ENCODE results near the gene UPF3B.
"Not testable (repeated sequence)": the region's sequence is repeated elsewhere in the genome, so short reads cannot be mapped to it uniquely, and the experiment has no call there.

The UPF3B gene, protein sequence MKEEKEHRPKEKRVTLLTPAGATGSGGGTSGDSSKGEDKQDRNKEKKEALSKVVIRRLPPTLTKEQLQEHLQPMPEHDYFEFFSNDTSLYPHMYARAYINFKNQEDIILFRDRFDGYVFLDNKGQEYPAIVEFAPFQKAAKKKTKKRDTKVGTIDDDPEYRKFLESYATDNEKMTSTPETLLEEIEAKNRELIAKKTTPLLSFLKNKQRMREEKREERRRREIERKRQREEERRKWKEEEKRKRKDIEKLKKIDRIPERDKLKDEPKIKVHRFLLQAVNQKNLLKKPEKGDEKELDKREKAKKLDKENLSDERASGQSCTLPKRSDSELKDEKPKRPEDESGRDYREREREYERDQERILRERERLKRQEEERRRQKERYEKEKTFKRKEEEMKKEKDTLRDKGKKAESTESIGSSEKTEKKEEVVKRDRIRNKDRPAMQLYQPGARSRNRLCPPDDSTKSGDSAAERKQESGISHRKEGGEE

DNA sequence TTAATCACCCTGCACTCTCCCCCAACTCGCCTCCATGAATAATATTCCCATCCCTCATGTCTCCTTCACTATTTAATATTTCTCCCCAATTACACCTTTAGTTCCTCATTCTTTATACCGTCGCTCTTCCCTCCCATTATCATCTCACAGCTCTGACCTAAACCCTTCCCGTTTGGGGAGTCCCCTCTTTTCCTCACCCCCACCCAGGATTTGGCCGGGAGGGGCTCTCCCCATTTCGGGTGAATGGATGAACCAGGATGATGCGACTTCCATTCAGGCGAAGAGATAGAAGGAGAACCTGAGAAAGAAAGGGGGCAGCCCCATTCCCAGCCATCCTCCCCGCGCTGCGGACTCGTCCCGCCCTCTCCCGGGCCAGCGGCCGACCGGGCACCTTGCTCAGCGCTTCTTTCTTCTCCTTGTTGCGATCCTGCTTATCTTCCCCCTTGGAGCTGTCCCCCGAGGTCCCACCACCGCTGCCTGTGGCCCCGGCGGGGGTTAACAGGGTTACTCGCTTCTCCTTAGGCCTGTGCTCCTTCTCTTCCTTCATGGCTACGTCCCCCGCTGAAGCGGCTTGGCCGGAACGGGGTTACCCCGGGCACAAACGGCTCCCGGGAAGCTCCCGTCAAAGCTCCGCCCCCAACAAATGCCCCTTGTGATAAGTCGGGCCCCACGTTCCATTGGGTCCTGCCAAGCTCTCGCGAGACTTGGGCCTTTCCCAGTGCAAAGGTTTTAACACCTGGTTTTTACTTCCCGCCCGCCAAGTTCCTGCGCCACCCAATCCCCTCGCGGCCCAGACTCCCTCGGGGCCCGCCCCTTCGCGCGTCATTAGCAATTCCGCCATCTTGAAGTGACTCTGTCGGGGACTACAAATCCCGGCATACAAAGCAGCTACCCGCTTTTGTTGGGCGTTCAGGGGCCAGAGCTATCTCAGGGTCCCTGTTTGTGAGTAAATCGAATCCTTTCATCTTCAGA is at the start of gene UPF3B:
UPF3B (minus strand) TSS at position 582 of the 972 bp plus-strand sequence; CDS start at position 547, 35 bp downstream.
- peak; percentile 84 to 86 for DNase-seq (ENCODE audit: low read depth in 2 of 2)

DNA sequence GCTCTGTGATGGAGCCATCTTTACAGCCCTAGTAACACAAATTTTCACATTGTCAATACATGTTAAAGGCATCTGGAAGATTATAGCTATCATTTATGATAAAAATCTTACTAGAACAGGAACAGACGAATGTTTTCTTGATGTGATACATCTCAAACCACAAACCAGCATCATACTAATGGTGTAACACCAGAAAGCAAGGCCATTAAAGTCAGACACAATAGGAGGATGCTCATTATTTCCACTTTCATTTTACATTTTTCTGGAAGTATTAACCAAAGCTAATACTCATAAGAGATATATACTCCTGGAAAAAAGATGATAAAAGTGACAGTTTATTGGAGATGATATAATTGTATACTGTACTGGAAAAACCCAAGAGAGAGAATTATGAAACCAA is 48.2 kb upstream of the UPF3B start:
- no peak for DNase-seq (ENCODE audit: low read depth in 2 of 2)

DNA sequence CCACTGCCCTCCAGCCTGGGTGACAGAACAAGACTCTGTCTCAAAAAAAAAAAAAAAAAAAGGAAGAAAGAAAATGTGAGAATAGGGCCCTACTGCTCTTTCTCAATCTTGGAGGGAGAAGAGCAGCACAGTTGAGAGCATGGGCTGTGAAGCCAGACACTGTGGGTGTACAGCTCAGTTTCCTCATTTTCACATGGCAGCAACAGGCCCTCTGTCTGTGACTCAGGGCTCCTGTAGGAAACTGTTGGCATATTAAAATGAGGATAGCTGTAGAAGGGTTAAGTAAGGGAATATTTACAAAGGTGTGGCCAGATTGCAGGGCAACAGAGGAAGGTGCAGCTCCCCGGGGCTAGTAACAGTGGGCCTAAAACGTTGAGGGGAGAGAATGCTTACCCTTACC is 46.4 kb upstream of the UPF3B start:
- DNase-seq (ENCODE audit: low read depth in 2 of 2), result no peak

DNA sequence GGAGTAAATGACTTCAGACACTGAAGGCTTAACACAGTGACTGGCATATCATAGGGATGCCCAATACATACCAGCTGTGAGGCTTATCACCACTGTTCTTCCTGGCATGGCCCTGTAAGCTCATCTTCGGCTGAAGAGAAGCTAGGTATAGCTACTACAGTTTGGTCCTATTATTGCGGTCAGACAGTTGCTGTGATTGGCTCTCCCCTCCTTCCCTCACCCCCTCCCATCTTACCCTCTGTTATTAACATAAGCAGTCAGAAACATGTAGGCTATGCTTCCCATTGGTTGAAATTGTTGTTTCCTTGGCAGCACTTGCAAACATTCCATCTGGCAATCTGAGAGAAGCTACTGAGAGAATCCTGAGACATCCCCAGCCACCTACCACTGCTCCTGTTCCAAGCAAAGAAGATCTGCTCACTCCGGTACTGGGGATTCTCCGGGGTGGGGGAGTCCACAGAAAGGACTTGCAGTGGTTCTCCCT is 43.1 kb upstream of the UPF3B start, which contains the start of gene AKAP14:
AKAP14 (plus strand) TSS at position 51 of the 484 bp plus-strand sequence. CDS start 7,331 bp downstream, outside the sequence.
- no peak for DNase-seq (ENCODE audit: low read depth in 2 of 2)

DNA sequence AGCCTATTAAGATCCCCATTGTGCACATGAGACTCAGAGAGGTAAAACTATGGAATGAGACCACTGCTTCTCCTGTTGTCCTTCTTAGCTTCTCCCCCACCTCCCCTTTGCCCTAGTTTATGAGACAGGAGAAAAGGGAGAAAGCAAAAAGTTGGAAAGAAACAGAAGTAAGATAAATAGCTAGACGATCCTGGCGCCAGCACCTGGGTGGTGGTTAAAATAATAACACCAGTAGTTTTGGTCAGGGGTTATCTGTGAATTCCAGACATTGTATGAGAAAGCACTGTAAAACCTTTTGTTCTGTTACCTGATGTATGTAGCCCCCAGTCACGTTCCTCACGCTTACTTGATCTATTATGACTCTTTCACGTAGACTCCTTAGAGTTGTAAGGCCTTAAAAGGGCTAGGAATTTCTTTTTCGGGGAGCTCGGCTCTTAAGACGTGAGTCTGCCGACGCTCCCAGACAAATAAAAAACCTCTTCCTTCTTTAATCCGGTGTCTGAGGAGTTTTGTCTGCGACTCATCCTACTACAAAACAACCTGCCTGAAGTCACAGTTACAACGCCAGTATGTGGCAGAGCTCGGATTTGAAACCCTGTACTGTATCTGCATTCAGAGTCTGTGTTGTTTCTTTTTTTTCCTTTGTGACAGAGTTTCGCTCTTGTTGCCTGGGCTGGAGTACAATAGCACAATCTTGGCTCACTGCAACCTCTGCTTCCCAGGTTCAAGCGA is 39.4 kb upstream of the UPF3B start:
- DNase-seq (ENCODE audit: low read depth in 2 of 2), result not testable (repeated sequence)

DNA sequence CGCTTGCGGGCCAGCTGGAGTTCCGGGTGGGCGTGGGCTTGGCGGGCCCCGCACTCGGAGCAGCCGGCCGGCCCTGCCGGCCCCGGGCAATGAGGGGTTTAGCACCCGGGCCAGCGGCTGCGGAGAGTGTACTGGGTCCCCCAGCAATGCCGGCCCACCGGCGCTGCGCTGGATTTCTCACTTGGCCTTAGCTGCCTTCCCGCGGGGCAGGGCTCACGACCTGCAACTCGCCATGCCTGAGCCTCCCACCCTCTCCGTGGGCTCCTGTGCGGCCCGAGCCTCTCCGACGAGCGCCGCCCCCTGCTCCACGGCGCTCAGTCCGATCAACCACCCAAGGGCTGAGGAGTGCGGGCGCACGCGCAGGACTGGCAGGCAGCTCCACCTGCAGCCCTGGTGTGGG is 37.9 kb upstream of the UPF3B start:
- not testable (repeated sequence) for DNase-seq (ENCODE audit: low read depth in 2 of 2)

DNA sequence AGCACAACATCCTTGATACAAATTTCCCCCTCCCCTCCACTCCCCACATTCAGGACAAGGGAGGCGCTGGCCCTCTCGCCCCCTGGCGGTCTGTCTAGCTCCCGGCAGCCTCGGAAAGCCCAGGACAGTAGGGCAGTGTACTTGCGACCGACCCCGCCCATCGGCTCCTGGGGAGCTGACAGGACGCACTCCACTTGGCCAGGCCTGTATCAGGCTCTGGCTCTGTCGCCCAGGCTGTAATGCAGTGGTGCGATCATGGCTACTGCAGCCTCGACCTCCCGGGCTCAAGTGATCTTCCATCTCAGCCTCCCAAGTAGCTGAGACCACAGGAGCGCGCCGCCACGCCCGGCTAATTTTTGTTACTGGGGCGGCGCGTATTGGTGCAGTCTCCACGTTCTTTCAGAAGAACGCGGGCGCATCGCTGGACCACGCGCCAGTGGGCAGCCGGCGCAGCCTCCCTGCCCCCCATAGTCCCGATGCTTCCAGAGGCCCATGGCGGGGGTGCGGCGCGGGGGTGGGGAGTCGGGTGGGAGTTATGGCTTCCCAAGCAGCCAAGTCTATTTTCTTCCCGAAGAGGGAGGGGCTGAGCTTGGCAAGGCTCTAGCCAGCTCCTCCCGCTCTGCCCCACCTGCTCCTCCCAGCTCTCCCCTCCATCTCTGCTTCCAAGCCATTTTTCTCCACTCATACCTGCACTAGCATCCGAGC is 35.1 kb upstream of the UPF3B start:
- DNase-seq (ENCODE audit: low read depth in 2 of 2), result peak in 1 of 2 donors; percentile 20

DNA sequence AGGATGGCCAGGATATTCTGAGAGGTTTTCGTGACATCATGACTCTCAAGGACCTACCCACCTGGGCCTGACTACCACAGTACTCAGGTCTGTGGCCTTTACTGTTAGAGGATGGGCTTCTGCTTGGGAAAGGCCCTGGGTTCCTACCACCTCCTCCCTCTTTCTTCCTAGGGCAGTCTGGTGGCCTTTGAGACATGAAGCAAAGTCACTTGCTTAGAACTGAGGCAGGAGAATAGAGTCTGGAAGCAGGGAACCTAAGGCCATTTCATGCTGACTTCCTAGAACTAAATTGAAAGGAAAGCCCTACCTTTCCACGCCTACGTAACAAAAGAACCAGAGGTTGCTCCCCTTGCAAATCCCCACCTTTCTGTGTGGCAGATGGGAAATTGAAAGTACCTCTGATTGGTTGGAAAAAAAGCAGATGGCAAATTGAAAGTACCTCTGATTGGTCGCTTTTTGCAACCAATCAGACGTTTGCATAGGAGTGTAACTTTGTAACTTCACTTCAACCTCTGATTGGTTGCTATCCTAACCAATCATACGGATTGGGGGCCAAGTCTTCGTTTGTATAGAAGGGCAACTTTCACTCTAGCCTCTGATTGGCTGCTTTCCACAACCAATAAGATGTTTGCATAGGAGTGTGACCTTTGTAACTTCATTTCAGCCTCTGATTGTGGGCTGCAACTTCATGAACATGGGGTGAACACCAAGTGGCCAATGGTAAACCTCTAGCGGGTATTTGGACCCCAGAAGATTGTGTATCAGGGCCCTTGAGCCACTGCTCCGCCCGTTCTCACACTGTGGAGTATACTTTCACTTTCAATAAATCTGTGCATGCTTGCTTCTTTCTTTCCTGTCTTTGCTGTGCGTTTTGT is 33.0 kb upstream of the UPF3B start:
- DNase-seq (ENCODE audit: low read depth in 2 of 2), result no peak

DNA sequence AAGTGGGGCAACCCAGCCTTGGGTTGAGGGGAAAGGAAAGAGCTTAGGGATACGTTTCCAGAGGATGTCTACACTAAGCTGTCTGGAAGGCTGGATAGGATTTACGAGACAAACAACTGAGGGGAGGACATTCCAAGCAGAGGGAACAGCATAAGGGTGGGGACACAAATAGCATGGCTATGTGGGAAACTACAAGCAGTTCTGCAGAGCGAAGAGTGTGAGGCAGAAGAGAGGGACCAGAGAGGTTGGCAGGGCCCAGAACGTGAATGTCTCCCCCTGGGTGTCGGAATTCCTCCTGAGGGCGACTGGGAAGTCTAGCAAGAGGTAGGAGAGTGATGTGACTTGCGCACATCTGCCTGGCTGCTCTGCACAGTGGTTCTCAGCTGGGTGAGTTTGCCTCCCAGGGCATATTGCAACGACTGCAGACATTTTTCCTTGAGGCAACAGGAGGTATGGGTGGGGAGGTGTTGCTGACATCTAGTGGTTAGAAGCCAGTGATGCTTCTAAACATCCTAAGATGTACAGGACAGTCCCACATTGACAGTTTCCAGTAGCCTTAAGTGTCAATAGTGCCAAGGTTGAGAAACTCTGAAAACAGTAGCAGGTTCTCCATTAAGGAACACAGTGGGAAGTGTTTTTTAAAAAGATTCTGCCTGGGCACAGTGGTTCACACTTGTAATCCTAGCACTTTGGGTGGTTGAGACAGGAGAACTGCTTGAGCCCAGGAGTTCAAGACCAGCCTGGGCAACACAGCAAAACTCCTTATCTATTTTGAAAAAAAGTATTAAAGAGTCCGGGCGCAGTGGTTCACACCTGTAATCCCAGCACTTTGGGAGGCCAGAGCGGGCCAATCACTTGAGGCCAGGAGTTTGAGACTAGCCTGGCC is 28.0 kb upstream of the UPF3B start:
- no peak for DNase-seq (ENCODE audit: low read depth in 2 of 2)

DNA sequence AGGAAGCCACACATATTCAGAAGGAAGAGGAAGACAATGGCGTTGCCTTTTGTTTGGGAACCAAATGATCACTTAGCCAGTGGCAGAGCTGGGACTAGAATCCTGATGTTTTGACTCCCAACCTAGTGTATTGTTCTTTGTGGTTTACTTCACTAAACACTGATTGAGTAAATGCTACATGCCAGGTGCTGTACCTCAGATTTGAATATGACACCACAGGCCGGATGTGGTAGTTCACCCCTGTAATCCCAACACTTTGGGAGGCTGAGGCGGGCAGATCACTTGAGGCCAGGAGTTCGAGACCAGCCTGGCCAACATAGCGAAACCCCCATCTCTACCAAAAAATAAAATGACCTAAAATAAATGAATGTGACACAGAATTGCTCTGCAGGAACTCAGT is 27.3 kb upstream of the UPF3B start:
- DNase-seq (ENCODE audit: low read depth in 2 of 2), result no peak

DNA sequence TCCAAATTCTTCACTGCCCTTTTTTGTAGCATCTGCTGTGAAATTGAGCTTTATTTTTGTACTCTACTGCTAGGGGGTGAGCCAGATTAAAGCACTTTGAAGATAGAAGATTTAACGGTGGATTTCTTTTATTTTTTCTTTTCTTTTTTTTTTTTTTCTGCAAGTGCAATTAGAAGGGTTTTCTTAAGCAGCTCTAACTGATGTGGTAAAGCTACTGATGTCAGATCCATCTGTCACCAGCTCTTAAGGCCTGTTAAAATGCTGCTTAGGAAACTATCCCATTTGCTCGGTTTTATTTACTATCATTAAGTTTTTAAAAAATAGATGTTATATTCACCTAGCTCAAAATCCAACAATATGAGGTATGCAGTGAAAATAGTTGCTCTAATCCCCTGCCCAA is 26.0 kb upstream of the UPF3B start:
- DNase-seq (ENCODE audit: low read depth in 2 of 2), result no peak

DNA sequence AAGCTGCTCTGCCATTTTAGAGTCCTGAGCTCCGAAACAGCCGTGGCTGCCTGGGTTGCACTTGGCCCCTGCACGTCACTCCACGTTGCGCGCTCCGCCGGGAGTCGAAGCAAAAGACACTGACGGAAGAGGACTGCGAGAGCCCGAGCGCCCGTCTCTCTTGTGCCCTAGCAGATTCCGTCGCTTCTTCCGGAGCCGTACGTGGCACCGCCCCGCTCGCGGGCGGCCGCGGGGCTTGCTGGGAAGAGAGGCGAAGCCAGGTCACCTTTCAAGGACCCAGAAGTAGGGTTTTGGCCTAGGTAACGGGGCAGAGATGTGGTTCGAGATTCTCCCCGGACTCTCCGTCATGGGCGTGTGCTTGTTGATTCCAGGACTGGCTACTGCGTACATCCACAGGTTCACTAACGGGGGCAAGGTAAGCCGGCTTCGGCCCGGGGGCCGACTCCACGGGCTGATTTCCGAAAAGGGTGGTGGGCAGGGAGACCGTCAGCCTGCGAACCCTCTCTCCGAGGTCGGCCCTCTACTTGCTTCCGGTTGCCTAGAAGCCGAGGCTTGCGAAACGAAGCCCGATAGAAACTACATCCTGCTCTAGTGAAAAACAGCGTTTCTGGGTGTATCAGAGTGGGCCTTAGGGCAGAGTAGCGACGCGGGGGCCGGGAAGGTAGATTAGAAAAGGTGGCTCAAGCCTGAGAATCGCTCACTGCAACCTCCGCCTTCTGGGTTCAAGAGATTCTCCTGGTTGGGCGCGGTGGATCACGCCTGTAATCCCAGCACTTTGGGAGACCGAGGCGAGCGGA is 19.0 kb upstream of the UPF3B start, which contains the start of the genes NDUFA1 and RNF113A:
NDUFA1 (plus strand) TSS at position 234 of the 797 bp plus-strand sequence; CDS start at position 314, 80 bp downstream.
RNF113A (minus strand) TSS at position 135 of the 797 bp plus-strand sequence; CDS start at position 15, 120 bp downstream.
- peak; percentile 62 to 71 for DNase-seq (ENCODE audit: low read depth in 2 of 2)

DNA sequence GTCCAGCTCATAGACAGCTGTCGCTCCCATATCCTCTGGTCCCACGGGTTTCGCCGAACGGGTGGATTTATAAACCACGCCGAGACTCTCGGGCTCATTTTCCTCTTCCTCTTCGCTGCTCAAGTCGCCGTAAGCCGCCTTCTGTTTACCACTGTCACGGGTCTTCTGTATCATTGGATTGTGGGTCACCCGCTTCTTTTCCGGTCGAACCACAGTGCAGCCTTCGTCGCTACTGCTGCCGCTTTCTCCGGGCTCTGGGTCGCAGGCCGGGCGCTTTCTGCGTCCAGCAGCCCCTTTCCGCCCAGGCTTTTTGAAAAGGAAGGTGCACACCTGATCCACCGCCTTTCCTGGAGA is 18.5 kb upstream of the UPF3B start:
- no peak for DNase-seq (ENCODE audit: low read depth in 2 of 2)

DNA sequence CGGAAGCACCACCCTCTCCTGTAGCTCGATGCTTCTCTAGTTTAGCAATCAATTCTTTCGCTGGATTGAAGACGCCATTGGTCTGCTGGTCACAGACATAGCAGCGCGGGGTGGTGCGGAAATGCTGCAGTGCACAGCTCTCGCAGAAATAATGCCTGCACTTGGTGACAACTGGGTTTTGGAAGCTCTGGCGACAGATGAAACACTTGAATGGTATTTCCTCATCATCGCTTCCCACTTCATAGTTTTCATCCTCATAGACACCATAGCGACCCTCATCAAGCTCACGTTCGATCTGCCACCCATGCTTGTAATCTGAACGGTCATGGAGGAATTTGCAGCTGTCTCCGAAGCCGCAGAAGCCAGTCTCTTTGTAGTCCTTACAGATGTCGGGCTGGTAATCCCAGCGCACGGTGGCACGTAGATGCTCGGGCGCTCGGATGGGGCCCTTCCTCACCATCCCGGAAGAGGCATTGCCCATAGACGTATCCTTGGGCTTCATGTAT is 17.9 kb upstream of the UPF3B start:
- peak in 1 of 2 donors; percentile 5 for DNase-seq (ENCODE audit: low read depth in 2 of 2)

DNA sequence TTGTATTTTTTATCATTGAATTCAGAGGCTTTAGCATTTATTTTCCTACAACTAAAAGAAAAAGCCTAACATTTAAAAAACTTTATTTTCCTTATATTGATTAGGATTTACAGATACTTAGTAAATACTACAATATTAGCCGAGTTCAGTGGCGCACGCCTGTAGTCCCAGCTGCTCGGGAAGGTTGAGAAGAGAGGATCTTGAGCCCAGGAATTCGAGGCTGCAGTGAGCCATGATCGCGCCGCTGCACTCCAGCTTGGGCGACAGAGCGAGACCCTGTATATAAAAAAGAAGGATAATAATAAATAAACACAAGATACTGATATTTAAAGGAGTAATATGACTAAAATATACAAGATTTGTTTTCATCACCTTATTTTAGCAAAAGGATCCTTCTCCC is 681 bp upstream of the UPF3B start:
- no peak for DNase-seq (ENCODE audit: low read depth in 2 of 2)

DNA sequence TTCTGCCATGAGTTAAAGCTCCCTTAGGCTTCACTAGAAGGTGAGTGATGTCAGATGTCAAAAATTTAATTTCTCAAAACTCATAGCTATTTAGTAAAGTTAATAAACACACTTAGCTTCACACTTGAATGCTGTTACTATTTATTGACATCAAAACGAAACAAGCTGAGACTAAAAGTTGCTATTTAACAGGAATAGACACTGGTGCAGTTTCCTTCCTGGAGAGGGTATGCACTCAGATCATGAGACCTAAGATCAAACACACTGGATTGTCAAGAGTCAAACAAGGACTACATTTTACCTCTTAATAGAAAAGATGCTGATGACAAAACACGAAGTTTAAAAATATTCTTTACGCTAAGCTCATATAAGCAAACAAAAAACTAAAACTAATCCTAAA is 18.9 kb downstream of the UPF3B start:
- DNase-seq (ENCODE audit: low read depth in 2 of 2), result no peak

DNA sequence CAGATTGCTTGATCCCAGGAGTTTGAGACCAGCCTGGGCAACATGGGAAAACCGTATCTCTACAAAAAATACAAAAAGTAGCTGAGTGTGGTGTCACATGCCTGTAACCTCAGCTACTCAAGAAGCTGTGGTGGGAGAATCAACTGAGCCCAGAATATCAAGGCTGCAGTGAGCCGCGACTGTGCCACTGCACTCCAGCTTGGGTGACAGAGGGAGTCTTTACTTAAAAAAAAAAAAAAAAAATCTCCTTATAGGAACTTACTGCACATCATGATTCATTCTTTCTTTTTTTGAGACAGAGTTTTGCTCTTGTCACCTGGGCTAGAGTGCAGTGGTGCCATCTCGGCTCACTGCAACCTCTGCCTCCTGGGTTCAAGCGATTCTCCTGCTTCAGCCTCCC is 24.3 kb downstream of the UPF3B start:
- DNase-seq (ENCODE audit: low read depth in 2 of 2), result no peak

Measured in stimulated activated CD8-positive, alpha-beta memory T cell treated with anti-CD3 and anti-CD28 coated beads, Interleukin-2, amount 100 ng/mL, for 1 hour (primary cell).